Tibial artery (tissue), 4 donors: ENCODE measurements around the gene SRGAP2B.
"Not testable (repeated sequence)": the region's sequence is repeated elsewhere in the genome, so short reads cannot be mapped to it uniquely, and the experiment has no call there.

ENCODE experiments used
- DNase-seq, 2 donors: peaks; one replicate each; pipeline ENCODE4 v3.0.0-alpha.2; 2019
- H3K27ac ChIP-seq, 2 donors: fragments of 200-600 bp; sonication (generic) in 1 of 2; 1 replicate in 1 of 2; 2 replicates in 1 of 2; pipeline ENCODE4 v1.5.1; 2018 to 2019; ENCODE audit warnings: mild to moderate bottlenecking in 1 of 2
- H3K27me3 ChIP-seq, 2 donors: fragments of 200-600 bp; sonication (generic) in 1 of 2; one replicate each; pipeline versions ENCODE4 v1.5.1 to v1.6.0; 2016 to 2019
- H3K36me3 ChIP-seq, 3 donors: fragments of 200-600 bp; sonication (generic) in 2 of 3; one replicate each; pipeline ENCODE4 v1.5.1; 2016 to 2019; ENCODE audit warnings: mild to moderate bottlenecking in 2 of 3
- H3K4me1 ChIP-seq, 4 donors: fragments of 200-600 bp; sonication (generic) in 2 of 4; 1 replicate in 3 of 4; 2 replicates in 1 of 4; pipeline ENCODE4 v1.5.1; 2016 to 2019
- H3K4me3 ChIP-seq, 2 donors: fragments of 200-600 bp; sonication (generic) in 1 of 2; 1 replicate in 1 of 2; 2 replicates in 1 of 2; pipeline ENCODE4 v1.5.1; 2018 to 2019; ENCODE audit warnings: mild to moderate bottlenecking in 2 of 2
- H3K9me3 ChIP-seq, 3 donors: fragments of 200-600 bp; sonication (generic) in 1 of 3; one replicate each; pipeline ENCODE4 v1.5.1; 2016 to 2019
- intact Hi-C: fragments of 100-400 bp; cut with DNase I; formaldehyde crosslinking; loops from one replicate; pipeline ENCODE4 v1.15.0; 2023; ENCODE audit warnings: low total_unique reads

SRGAP2B gene

GRCh38 chr1:144946525-144947480 is 148.3 kb downstream of the SRGAP2B start:
- H3K27me3 ChIP-seq, H3K4me1 ChIP-seq, H3K9me3 ChIP-seq, H3K4me3 ChIP-seq, H3K27ac ChIP-seq, H3K36me3 ChIP-seq, DNase-seq, intact Hi-C loops: not testable (repeated sequence)

- DNase-seq, intact Hi-C loops: not testable (repeated sequence)
Measured at GRCh38 chr1:144941710-144942109, 153.4 kb downstream of the SRGAP2B start.

GRCh38 chr1:144940054-144940453 is 155.1 kb downstream of the SRGAP2B start:
- H3K4me1 ChIP-seq, intact Hi-C loops, H3K27ac ChIP-seq, DNase-seq, H3K4me3 ChIP-seq, H3K36me3 ChIP-seq, H3K9me3 ChIP-seq, H3K27me3 ChIP-seq: not testable (repeated sequence)

More at GRCh38 chr1:144941710-144942109, 153.4 kb downstream of the SRGAP2B start:
- H3K9me3 ChIP-seq, H3K27ac ChIP-seq, H3K4me1 ChIP-seq, H3K27me3 ChIP-seq, H3K36me3 ChIP-seq, H3K4me3 ChIP-seq: not testable (repeated sequence)

- H3K4me1 ChIP-seq, DNase-seq, intact Hi-C loops, H3K4me3 ChIP-seq, H3K36me3 ChIP-seq, H3K9me3 ChIP-seq, H3K27ac ChIP-seq, H3K27me3 ChIP-seq: not testable (repeated sequence)
Measured at GRCh38 chr1:144938627-144939026, 156.5 kb downstream of the SRGAP2B start.

GRCh38 chr1:144936186-144936732 is 158.9 kb downstream of the SRGAP2B start:
- intact Hi-C loops, H3K36me3 ChIP-seq: not testable (repeated sequence)

GRCh38 chr1:144935310-144935709 is 159.8 kb downstream of the SRGAP2B start:
- H3K27me3 ChIP-seq, H3K27ac ChIP-seq, DNase-seq, H3K9me3 ChIP-seq, H3K4me3 ChIP-seq, H3K4me1 ChIP-seq, H3K36me3 ChIP-seq, intact Hi-C loops: not testable (repeated sequence)

More at GRCh38 chr1:144936186-144936732, 158.9 kb downstream of the SRGAP2B start:
- H3K9me3 ChIP-seq, H3K27ac ChIP-seq, H3K4me1 ChIP-seq, H3K4me3 ChIP-seq, DNase-seq, H3K27me3 ChIP-seq: not testable (repeated sequence)

- intact Hi-C loops, H3K9me3 ChIP-seq: not testable (repeated sequence)
Measured at GRCh38 chr1:144933014-144933413, 162.1 kb downstream of the SRGAP2B start.

GRCh38 chr1:144932153-144932552 is 163.0 kb downstream of the SRGAP2B start:
- intact Hi-C loops, H3K4me3 ChIP-seq, H3K9me3 ChIP-seq, H3K27me3 ChIP-seq, DNase-seq, H3K36me3 ChIP-seq, H3K4me1 ChIP-seq, H3K27ac ChIP-seq: not testable (repeated sequence)

More at GRCh38 chr1:144933014-144933413, 162.1 kb downstream of the SRGAP2B start:
- H3K36me3 ChIP-seq, H3K27me3 ChIP-seq, H3K27ac ChIP-seq, DNase-seq, H3K4me3 ChIP-seq, H3K4me1 ChIP-seq: not testable (repeated sequence)

GRCh38 chr1:144931553-144931952 is 163.6 kb downstream of the SRGAP2B start:
- DNase-seq, H3K4me1 ChIP-seq, H3K27ac ChIP-seq, H3K36me3 ChIP-seq, intact Hi-C loops, H3K4me3 ChIP-seq, H3K27me3 ChIP-seq, H3K9me3 ChIP-seq: not testable (repeated sequence)

GRCh38 chr1:144930085-144930777 is 164.9 kb downstream of the SRGAP2B start:
- H3K36me3 ChIP-seq, H3K4me1 ChIP-seq, H3K4me3 ChIP-seq, H3K9me3 ChIP-seq, H3K27ac ChIP-seq, DNase-seq, intact Hi-C loops, H3K27me3 ChIP-seq: not testable (repeated sequence)

GRCh38 chr1:144927292-144927691 is 167.8 kb downstream of the SRGAP2B start:
- DNase-seq, H3K9me3 ChIP-seq, H3K4me3 ChIP-seq, intact Hi-C loops, H3K27ac ChIP-seq, H3K4me1 ChIP-seq, H3K36me3 ChIP-seq, H3K27me3 ChIP-seq: not testable (repeated sequence)

- H3K27ac ChIP-seq, DNase-seq, H3K36me3 ChIP-seq, H3K27me3 ChIP-seq, H3K4me3 ChIP-seq, H3K9me3 ChIP-seq, H3K4me1 ChIP-seq, intact Hi-C loops: not testable (repeated sequence)
Measured at GRCh38 chr1:144923640-144924039, 171.5 kb downstream of the SRGAP2B start.

- H3K36me3 ChIP-seq, H3K4me3 ChIP-seq, intact Hi-C loops, H3K27me3 ChIP-seq, H3K27ac ChIP-seq, DNase-seq, H3K4me1 ChIP-seq, H3K9me3 ChIP-seq: not testable (repeated sequence)
Measured at GRCh38 chr1:144922785-144923184, 172.3 kb downstream of the SRGAP2B start.

GRCh38 chr1:144919106-144919505 is 176.0 kb downstream of the SRGAP2B start:
- DNase-seq, H3K4me3 ChIP-seq, H3K27me3 ChIP-seq, intact Hi-C loops, H3K4me1 ChIP-seq, H3K27ac ChIP-seq, H3K36me3 ChIP-seq, H3K9me3 ChIP-seq: not testable (repeated sequence)
